HG03469 (cell line): ENCODE data around the gene NMRAL1.

Experiments
- ATAC-seq: cut with Tn5 transposase; IDR thresholded peaks from one replicate; pipeline ENCODE4 v1.9.1; 2021; ENCODE audit warnings: mild to moderate bottlenecking, moderate library complexity, moderate number of reproducible peaks; ENCODE audit not compliant: unreplicated experiment

Gene NMRAL1

GRCh38 chr16:4474192-4474961 lies at the start of gene NMRAL1:
NMRAL1 (minus strand) TSS chr16:4474625; CDS start chr16:4474132, 493 bp downstream.
- peak; percentile 34 for ATAC-seq

- ATAC-seq: no peak
Measured at GRCh38 chr16:4523686-4524085, 49.3 kb upstream of the NMRAL1 start.

DNA sequence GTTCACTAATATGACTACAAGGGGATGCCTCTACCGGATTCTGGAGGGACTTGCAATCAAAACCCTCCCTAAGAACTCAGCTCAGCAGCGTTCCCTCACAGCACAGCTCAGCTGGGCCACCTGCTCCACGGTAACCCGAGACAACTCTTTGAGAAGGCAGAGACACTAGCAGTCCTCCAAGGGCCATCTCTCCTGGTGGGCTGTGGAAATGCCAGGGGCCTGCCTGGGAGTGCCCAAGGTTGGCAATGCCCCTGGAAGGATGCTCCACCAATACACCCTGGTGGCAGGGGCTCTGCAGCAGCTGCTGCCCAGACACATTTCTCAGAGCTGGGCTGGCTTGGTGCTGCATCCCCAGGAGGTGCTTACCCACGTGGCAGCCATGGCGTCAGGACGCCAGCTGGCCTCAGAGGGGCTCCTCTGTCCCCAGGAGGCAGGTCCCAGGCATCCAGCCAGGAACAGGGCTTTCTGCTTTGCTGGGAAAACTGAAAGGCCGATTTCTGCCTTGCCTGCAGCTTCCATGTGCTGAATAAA lies 47.7 kb upstream of the NMRAL1 start:
- no peak for ATAC-seq

GRCh38 chr16:4520913-4521312 lies 46.5 kb upstream of the NMRAL1 start:
- no peak for ATAC-seq

- no peak for ATAC-seq
Measured at GRCh38 chr16:4519274-4520058, 45.0 kb upstream of the NMRAL1 start.

- no peak for ATAC-seq
Measured at GRCh38 chr16:4517812-4518680, 43.6 kb upstream of the NMRAL1 start.

DNA sequence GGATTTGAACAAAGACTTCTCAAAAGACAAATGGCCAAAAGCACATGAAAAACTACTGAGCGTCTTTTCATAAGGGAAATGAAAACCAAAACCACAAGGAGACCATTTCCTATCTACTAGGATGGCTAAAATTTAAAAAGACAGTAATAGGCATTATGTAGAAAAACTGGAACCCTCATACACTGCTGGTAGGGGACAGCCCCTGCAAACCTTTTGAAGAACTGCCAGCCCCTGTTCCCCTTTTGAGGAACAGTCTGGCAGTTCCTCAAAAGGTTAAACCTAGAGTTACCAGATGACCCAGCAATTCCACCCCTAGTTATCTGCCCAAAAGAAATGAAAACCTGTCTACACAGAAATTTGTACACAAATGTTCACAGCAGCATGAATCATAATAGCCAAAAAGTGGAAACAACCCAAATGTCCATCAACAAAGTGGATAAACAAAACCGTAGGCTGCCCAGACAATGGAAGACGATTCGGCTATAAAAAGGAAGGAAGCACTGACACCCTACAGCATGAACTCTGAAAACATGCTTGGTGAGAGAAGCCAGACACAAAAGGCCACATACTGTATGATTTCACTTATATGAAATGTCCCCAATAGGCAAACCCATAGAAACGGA lies 41.3 kb upstream of the NMRAL1 start:
- ATAC-seq: no peak

- ATAC-seq: no peak
Measured at GRCh38 chr16:4514606-4515005, 40.2 kb upstream of the NMRAL1 start.

DNA sequence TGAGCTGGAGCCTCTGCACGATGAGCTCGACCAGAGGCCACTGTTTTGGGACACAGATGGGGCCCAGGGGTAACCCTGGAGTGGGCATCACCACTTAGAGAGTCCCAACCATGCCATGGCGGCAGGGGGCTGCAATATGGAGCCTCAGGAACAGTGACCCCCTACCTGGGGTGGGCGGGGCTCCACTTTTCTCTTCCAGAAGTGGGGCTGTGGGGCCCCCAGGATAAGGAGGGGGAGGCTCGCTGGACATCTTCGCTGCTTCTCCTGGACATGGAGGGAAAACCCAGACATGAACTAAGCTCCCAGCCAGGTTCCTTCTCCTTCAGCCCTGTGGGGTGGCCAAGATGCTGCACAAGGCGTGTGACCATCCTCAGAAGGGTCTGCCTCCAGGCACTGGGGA lies 39.5 kb upstream of the NMRAL1 start:
- ATAC-seq: no peak

- no peak for ATAC-seq
Measured at GRCh38 chr16:4513086-4513860, 38.8 kb upstream of the NMRAL1 start.

DNA sequence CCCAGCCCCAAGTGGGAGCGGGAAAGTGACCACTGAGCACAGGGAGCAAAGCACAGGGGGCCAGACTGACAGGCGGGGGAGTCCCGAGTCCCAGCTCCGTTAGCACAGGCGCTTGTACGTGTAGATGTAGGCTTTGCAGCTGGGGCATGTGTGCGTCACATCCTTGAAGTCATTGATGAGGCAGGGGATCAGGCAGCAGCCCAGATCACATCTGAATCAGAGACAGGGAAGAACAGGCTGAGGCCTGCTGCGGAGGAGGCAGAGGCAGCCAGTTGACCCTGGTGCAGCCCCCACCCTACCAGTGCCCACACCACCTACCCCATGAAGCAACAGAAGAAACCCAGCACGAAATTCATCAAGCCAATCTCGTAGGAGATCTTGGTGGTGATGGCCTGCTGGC lies 38.0 kb upstream of the NMRAL1 start:
- no peak for ATAC-seq

DNA sequence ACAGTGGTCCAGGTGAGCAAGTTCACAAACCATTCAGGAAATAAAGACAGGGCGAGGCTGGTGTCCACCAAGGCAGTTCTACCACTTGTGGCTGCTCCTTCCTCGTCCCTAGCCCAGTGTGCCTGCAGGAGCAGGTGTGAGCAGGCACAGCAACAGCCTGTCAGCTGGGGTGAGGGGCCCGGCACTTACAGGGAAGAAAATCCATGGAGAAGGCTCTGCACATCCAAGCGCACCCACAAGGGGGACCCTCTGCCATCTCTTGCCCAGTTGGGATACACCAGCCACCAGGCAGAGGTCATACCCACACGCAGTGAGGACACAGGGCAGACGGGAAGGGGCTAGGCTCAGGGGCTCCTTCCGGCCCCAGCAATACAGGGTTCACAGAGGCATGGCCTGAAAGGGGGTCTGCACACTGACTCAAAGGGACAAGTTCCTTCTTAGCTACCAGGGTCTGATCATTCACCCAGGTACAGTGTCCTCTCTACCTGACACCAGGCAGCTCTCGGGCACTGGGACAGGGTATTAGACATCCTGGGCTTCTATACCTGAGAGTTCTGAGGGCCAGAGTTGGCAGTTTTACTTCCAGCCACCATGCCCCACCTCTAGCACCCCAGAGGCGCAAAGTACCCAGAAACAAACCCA lies 37.1 kb upstream of the NMRAL1 start:
- ATAC-seq: no peak

GRCh38 chr16:4510747-4511426 lies 36.5 kb upstream of the NMRAL1 start:
- no peak for ATAC-seq

DNA sequence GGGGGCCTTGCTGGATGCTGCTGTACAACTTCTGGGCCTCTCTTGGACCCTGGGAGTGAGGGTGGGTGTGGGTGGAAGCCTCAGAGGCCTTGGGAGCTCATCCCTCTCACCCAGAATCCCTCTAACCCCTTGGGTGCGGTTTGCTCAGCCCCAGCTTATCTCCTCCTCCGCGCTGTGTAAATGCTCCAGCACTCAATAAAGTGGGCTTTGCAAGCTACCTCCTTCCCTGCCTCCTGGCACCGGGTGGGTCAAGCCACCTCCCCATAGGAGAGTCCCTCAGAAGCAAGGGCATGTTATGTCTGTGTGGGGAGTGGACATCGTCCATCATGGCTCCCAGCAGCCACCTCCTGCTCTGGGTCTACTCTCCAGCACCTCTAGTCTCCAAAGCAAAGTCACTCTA lies 35.7 kb upstream of the NMRAL1 start:
- no peak for ATAC-seq

DNA sequence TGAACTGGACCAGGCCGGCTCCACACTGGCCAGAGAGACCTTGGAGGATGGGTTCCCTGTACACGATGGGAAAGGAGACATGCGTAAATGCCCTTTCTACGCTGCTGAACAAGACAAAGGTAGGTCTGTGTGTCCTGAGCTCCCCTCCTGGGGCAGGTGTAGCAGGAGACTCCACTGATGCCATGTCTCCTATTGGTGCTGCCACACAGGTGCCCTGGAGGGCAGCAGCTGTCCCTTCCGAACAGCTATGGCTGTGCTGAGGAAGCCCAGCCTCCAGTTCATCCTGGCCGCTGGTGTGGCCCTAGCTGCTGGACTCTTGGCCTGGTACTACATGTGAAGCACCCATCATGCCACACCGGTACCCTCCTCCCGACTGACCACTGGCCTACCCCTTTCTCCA lies 35.0 kb upstream of the NMRAL1 start:
- ATAC-seq: no peak

DNA sequence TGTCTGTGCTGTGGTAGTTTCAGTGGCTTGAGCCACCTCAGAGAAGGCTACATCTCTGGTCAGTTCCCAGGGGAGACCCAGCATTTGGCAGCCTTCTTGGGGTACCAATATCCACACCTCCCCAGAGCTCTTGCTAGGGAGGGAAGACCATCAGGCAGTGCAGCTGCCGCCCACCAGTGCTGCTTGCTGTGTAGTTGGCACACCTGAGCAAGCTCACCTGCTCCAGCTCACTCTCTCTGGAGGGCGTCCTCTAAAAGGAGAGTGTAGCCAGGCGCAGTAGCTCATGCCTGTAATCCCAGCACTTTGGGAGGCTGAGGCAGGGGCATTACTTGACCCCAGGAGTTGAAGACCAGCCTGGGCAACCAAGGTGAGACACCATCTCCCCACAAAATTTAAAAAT lies 34.4 kb upstream of the NMRAL1 start:
- ATAC-seq: no peak

DNA sequence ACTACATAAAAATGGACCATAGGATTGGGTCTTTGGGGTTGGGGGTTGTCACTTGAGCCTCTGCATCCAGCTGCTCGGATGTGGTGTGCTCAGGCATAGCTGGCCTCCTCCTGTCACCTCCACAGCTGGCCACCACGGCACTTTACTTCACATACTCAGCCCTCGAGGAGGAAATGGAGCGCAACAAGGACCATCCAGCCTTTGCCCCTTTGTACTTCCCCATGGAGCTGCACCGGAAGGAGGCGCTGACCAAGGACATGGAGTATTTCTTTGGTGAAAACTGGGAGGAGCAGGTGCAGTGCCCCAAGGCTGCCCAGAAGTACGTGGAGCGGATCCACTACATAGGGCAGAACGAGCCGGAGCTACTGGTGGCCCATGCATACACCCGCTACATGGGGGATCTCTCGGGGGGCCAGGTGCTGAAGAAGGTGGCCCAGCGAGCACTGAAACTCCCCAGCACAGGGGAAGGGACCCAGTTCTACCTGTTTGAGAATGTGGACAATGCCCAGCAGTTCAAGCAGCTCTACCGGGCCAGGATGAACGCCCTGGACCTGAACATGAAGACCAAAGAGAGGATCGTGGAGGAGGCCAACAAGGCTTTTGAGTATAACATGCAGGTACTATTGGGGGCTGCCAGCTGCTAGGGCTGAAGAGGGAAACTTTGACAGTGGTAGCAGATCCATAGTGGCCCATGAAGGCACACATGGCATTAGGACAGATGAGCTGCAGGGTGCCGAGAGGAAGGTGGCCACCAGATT lies 33.3 kb upstream of the NMRAL1 start:
- no peak for ATAC-seq

DNA sequence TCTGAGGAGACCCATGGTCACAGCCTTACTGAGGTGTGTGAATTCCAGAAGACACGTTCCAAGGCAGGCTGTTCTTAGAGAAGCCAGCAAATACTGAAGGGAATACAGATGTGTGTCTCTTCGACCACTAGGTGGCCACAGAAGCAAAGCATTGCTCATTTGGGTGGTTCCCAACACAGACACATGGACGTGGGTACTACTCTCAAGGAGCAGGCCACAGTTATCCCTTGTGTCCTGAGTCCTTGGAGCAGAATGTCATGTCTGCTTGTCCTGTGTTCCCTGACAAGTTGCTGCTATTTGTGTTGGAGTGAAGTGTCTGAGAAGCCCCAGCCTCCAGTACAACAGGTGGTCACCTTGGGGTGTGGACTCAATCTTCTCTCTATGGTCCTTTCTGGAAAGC lies 32.0 kb upstream of the NMRAL1 start:
- peak; percentile 39 for ATAC-seq
